NCI-H146 (cell line): ENCODE results near the gene HMCES.
"Not testable (repeated sequence)": the region's sequence is repeated elsewhere in the genome, so short reads cannot be mapped to it uniquely, and the experiment has no call there.

Source experiments
- DNase-seq: peaks from one replicate; lab custom pipeline; 2025; lab: John Stamatoyannopoulos, UW

The HMCES gene

DNA sequence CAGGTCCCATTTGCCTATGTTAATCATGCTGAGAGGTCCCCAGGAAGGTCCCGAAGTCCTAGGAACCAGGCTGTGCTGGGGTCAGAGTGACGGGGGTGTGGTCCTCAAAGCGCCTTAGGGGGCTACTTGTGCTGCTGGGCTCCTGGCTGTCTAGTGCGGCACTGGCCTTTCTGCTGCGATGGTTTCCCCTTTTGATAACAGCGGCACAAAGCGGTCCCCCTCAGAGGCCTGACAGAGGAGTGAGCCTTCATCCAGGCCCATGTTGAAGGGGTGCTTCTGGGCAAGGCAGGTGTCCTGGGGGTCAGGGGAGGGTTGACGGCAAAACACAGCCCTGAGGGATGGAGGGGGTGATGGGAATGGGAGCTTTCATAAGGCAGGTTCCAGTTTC is 68.8 kb downstream of the HMCES start:
- no peak for DNase-seq

DNA sequence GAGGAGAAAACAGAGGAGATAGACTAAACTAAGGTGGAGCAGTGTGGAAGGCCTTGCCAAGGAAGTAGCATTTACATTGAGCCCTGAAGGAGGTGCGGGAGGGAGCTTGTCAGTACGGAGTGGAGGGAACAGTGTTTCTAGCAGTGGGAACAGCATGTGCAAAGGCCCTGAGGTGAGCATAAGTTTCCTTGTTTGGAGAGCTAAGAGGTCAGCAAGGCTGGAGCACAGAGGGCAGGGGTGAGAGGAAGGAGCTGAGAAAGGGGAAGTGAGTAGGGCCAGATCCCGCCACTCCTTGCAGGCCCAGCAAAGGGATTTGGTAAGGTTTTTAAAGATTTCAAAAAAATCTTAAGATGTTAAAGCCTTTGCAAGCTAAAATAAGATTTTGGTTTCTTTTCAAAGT is 70.1 kb downstream of the HMCES start:
- DNase-seq: no peak

DNA sequence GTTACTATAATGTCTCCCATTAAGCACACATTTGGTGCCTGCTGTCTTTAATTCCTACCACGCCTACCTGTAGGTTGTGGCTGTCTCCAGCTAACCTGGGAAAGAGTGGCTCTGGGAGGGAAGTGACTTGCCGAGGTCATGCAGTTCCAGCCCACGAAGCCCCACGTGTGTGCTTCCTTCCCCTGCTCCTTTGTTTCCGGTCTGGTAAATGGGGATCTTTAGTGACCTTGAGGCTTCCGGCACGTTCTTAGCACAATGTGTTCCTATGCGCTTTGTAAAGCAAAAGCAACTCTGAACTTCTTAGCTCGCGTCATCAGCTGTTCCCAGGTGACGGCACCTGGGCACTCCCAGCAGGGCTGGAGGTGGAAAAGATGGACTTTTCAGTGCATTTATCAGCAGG is 70.5 kb downstream of the HMCES start:
- not testable (repeated sequence) for DNase-seq

DNA sequence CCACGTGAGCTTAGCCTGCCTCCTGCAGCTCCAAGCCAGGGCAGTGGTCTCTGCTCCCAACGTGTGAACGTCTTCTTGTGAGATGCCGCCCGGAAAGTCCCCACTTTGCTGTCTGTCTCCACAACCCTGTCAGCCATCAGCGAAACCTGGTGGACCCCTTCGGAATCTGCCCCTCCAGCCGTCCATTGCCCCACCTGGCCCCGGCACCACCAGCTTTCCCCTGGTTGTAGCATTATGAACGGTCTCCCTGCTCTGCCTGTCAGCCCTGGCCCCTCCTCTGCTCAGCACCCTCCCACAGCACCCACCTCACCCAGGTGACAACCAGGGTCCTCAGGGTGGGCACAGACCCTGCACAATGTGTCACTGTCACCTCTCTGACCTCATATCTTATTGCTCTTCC is 71.1 kb downstream of the HMCES start:
- DNase-seq: no peak

DNA sequence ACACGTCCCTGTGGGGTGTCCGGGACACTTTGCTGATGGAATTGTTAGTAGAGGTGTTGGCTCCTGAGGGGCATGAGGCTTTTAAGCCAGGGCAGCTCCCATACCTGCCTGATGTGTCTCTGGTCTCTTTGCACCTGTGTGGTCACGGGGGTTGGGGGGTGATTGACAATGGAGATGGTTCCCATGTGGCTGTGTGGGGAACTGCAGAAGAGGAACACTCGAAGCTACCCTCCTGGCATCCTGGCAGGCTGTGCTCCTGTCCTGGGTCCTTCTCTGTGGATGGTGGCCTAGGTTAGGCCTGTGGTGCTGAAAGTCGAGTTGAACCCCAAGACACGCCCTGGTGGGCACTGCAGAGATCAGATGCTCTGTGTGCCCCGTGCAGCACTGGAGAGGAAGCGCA is 73.4 kb downstream of the HMCES start:
- no peak for DNase-seq

DNA sequence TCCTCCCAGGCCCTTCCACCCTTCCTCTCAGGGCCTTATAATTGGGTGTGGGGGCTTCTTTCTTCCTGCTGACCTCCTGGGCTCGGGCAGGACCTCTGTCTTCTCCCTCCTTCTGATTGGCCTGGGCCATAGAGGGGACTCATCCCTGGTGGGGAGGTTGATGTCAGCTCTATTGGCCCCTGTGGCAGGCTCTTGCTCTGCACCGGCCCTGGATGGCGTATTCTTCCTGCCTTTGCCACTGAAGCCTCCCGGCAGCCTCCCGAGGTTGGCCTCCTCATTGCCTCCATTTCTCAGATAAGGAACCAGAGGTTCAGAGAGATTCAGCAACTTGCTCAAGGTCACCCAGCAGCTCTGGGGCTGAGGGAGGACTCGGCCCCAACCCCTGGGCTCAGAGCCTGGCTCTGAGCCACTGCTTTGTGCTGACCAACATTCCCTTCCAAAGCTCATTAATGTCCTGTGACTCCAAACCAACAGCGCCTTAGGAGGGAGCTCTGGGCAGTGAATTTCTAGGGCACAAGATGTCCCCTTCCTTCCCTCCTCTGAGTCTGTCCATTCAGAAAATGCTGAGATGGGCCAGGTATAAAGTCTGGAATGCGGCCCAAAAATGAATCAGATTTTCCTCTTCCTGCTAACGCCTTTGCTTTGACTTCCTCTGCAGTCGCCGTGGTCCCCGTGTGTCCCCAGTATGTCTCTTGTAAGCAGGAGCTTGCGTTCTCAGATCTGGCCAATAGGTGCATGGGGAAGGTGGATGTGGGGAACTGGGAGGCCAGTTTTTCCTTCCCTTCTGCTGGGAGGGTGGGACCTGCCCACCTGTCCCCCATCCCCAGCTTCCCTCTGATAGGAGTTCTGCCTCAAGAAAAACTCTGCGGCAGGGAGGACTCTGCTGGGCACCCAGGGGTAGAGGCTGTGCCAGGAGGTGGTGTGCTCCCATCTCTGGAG is 74.2 kb downstream of the HMCES start:
- no peak for DNase-seq

DNA sequence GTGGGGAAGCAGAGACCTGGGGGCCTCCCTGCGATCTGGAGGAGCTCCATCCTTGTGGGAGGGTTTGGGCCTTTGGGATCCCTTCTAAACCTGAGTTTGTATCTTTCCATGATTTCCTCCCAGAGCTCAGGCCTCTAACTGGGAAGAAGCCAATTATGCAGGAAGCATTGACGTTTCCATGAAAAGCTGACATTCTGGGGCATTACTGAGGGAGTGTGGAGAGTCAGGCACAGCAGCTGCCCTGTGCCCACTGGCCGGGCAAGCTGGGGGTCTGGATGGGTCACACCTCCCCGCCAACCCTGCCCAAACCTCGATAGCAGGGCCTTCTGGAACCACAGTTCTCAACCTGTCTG is 74.9 kb downstream of the HMCES start:
- DNase-seq: no peak
